ENCODE data around the gene IFT81. TPM values are rescaled to one million over a fixed set of nuclear protein-coding genes. Genes with fewer than 3 reads are reported as not detected.

Gene IFT81
- total and polyA plus RNA-seq, 2 donors (not counting 3 experiments of a cell fraction or from before 2014, with no cell fraction given) = 2.4 to 9.8 TPM

- H3K4me1 ChIP-seq (ENCODE audit: control insufficient read depth, extremely low read depth, insufficient read depth, low read length) = no peaks in the 10 kb centered on the region
- TF ChIP-seq CTCF (IDR thresholded peaks at IDR 0.05; ENCODE audit: extremely low read depth in 1 of 2, insufficient read depth in 1 of 2, low read depth in 1 of 2, low read length in 2 of 2) = no peak
- no peak for TF ChIP-seq POLR2A (IDR thresholded peaks at IDR 0.05; ENCODE audit: low read depth, low read length)
- TF ChIP-seq POLR2AphosphoS5 (IDR thresholded peaks at IDR 0.05; ENCODE audit: insufficient read depth, low read depth, low read length) = no peak
- no peak for TF ChIP-seq FOS (IDR thresholded peaks at IDR 0.05; ENCODE audit: borderline replicate concordance, insufficient read depth, low read length)
- TF ChIP-seq EZH2 (IDR thresholded peaks at IDR 0.05; ENCODE audit: borderline replicate concordance, low read depth, low read length, severe bottlenecking) = no peak
- TF ChIP-seq GATA2 (IDR thresholded peaks at IDR 0.05; ENCODE audit: insufficient read depth, insufficient read length, low read depth, low read length) = no peak
- TF ChIP-seq JUN (IDR thresholded peaks at IDR 0.05; ENCODE audit: borderline replicate concordance, insufficient read depth, insufficient read length, low read depth) = no peak
- no peak for TF ChIP-seq MYC (IDR thresholded peaks at IDR 0.05; ENCODE audit: low read depth, low read length)
- TF ChIP-seq MAX (IDR thresholded peaks at IDR 0.05; ENCODE audit: insufficient read depth, insufficient read length) = no peak
- no peaks in the 10 kb centered on the region for H4K20me1 ChIP-seq (replicated peaks; ENCODE audit: control insufficient read depth, extremely low read depth, insufficient read depth, low read length)
- H3K4me3 ChIP-seq (replicated peaks in 1 of 3; ENCODE audit: insufficient read depth in 1 of 3, low read depth in 1 of 3, low read length in 3 of 3) = no peak overlapping the region
- intact Hi-C loops (cut with micrococcal nuclease) = no loop called here
- H3K36me3 ChIP-seq (ENCODE audit: control insufficient read depth in 2 of 2, extremely low read depth in 1 of 2, insufficient read depth in 2 of 2, low read length in 2 of 2) = no peaks in the 10 kb centered on the region
- H3K27me3 ChIP-seq (ENCODE audit: control insufficient read depth in 2 of 2, insufficient read depth in 2 of 2, low read length in 2 of 2) = no peaks in the 10 kb centered on the region
- no peaks in the 10 kb centered on the region for H3K79me2 ChIP-seq (ENCODE audit: control insufficient read depth, insufficient read depth, low read length)
- FAIRE-seq (no peak), DNase-seq (ENCODE audit: low read depth, low spot score) (no peak)
- no peak overlapping the region for H2AFZ ChIP-seq (ENCODE audit: low read depth, low read length)
- no peaks in the 10 kb centered on the region for H3K9me1 ChIP-seq (replicated peaks; ENCODE audit: control insufficient read depth, extremely low read depth, insufficient read depth, low read length)
- ChIA-PET POLR2A (no interaction called here), CTCF (interaction anchor here (1.0 kb wide), 1 partner anchor 54 kb away, joined by 3 read pairs; no protein-coding TSS in a partner anchor)
- BruUV-seq (replicated peaks) = no TSS peak
- no peak overlapping the region for H3K4me2 ChIP-seq (ENCODE audit: insufficient read depth, low read length)
- no peak overlapping the region for H3K27ac ChIP-seq (ENCODE audit: insufficient read depth, low read depth, low read length)
- no peak overlapping the region for H3K9ac ChIP-seq (replicated peaks; ENCODE audit: extremely low read depth, insufficient read depth, low read length)
- H3K9me3 ChIP-seq (replicated peaks; ENCODE audit: control insufficient read depth, insufficient read depth, low read length) = no peaks in the 10 kb centered on the region
- dilution Hi-C loops (cut with MboI; ENCODE audit: extremely low pct_ligation_motif_present, low sequenced_read_pairs) = no loop called here
These were observed 46.5 kb downstream of the IFT81 start for GRCh38 chr12:110170535-110171185.

Measured in endothelial cell of umbilical vein (primary cell).